ENCODE results near the gene BTBD18.

The BTBD18 gene

DNA sequence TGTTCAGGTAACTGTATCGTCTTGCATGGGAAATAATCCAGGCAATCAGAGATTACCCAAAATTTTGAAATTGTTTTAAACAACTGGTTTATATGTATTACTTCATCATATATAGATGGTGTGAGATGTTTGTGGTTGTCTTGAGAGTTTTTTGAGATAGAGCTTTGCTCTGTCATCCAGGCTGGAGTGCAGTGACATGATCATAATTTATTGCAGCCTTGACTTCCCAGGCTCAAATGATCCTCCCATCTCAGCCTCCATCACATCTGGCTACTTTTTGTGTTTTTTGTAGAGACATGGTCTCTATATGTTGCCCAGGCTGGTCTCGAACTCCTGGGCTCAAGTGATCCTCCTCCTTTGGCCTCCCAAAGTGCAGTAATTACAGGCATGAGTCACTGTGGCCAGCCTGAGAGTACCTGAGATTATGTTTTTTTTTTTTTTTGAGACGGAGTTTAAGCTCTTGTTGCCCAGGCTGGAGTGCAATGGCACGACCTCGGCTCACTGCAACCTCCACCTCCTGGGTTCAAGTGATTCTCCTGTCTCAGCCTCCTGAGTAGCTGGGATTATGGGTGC, 21.5 kb upstream of the BTBD18 start:
- DNase-seq: no peak

DNA sequence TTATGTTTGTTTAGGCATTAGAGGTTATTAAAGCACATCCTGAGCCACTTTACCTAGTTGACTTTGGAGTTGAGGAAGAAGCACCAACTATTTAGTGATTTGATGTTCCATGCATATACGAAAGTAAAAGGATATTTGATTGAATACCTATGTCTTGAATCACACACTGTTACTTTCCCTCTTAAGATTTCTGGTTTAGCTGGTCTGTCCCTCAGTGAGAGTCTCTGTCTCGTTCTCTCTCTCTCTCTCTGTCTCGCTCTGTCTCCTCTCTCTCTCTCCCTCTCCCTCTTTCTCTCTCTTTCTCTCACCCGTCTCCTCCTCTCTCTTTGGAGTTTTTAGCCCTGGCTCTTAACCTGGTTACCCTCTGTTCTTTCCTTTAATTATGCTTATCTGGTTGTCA, 20.9 kb upstream of the BTBD18 start:
- DNase-seq: no peak

DNA sequence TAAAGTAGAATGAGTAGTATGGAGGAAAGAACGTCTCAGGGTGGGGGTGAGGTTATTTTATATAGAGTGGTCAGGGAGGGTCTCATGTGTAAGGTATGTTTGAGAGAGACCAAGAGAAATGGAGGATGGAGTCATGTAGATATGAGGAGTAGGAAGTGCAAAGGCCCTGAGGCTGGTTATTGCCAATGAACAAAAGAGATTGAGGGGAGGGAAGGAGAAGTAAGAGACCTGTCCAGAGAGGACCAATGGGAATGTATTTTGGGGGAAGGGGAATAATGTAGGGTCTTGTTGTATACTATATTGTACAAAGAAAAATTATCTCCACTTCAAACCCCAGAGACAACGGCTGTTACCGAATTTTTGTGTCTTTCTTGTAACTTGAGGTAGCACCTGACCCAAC, 19.7 kb upstream of the BTBD18 start:
- DNase-seq: no peak

DNA sequence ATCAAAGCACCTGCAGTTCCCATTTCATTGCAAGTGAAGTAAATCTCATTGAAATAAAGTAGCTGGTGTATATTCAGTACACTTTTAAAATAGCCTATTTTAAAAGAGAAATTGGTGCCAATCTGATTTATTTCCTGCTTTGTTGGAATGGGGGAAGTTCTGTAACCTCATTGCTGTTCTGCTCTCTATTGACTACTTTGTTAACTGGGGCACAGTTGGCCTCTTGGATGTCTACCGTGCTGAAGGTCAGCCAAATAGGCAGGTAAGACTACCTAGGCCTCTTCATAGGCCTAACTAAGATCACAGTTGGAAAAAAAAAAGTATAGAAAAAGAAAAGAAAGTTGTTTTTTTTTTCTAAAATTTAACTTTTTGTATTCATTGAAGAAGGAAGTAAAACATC, 19.2 kb upstream of the BTBD18 start:
- DNase-seq: no peak

DNA sequence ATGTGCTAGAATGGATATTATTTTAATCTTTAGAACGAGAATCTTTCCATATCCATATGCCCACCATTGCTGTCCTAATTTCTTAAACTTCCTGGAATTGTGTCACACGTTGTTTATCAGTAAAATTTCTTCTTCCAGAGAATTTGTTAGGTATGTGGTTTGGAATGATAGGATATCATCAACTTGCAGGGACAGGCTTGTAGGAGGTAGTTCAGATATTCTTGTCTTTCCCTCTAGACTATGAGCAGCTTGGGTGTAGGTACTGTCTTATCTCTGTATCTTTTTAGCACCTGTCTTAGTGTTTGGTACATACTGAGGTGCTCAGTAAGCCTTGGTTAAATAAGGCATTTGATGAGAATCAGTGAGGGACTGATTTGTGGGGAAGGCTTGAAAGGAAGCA, 13.4 kb upstream of the BTBD18 start:
- DNase-seq: no peak

DNA sequence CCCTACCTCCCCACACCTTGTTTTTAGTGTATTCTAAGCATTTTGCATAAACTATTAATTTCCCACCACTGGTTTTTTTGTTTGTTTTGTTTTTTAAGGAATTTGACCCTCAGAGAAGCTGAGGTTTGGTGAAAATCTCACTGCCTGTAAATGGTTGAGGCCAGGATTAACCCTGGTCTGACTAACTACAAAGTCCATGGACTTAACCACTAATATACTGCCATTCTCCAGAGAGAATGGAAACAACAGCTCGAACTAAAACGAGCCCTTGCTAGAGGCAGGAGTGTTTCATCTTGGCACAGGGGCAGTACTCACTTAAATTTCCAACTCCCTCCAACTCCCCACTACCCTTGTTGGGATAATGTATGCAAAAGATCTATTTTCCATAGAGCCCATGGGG, 12.9 kb upstream of the BTBD18 start:
- no peak for DNase-seq

DNA sequence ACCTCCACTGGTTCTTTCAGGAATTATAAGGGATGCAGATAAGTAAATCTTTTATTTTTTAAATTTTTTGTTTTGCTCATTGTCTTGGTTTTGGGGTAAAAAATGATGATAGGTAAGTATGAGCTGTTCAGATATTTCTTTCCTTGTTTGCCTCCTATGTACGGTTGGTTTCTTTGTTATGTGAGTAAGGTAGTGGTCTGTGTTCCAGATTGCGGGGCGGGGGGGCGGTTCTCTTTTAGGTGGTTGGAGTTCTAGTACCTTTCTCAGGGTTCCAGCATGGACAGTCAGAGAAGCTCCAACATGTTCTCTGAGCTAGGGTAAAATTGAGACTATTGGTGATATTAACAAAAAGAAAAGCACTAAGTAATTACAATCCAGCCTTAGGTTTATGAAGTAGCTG, 12.4 kb upstream of the BTBD18 start:
- DNase-seq: no peak

DNA sequence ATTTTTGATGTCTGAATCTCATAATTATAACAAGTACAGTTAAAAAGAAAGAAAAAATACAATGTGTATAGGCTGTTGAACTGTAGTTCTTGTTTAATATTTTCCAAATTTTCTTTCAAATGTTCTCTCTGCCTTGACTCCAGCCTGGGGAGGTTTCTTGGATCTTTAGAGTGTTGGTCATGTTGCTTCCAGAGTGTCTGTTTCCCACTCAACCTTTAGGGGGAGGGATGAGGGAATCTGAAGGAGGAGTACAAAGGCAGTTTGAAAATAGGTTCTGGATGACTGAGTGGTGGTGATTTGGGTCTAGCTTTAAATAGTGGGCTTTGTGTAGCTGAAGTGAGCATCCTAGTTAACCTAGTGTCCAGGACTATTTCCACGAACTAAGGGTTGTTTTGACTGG, 11.9 kb upstream of the BTBD18 start:
- DNase-seq: no peak

DNA sequence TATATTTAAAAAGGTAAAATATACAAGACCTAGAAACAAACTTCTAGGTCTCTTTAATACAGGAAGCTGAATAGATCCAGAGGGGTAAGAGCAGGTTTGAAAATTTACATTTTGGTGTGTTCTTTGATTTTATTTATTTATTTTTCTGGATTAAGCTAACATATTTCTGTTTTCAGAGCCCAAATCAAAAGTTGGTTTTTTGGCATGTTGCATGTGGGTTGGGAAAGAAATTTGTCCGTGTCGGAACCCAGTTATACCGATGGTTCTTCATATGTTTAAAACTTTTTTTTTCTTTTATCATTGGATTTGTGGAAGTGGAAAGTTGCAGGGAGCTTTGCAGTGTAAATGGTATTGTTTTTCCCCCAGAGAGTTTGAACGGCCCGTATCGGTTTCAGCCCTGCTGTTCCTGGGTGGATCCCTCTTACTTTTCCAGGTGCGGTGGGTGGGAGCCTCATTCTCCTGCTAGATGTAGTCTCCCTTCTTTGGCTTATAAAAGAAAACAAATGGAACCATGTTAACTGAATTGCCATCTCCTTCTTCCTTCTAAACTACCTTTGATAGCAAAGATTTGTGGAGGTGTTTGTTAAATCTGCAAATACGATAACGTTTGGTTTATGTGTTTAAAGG, 10.7 kb upstream of the BTBD18 start:
- no peak for DNase-seq

DNA sequence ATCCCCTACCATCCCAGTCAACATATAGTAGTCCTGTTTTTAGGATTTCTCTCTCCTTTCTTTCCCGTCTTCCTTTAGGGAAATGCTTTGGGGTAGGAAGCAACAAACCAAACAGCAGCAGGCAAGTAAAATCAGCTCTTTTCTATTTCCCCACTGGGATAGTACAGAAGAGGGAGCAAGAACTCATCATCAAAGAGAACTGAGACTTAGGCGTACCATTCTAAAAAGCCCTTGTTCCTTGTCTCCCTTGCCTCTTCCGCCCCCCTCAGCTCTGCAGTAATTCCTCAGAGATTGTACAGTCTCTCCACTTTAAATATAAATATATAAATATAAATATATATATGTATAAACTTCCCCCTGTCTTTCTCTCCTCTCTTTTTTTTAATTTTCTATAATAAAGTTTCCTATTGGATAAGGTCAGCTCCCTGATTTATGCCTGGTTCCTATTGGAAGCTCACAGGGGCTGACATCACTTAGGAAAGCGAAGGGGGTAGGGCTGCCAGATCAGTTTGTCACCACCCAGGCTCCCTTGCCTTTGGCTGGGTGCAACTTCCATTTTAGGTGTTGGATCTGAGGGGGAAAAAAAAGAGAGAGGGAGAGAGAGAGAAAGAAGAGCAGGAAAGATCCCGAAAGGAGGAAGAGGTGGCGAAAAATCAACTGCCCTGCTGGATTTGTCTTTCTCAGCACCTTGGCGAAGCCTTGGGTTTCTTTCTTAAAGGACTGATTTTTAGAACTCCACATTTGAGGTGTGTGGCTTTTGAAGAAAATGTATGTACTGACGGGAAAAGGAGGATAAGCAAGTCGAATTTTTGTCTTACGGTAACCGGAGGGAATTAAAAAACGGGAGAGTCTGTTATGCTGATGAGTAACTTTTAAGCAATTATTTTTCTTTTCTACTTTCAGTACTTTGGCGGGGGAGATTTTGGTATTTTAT, 9.9 kb upstream of the BTBD18 start, which contains the start of gene CTNND1:
CTNND1 (plus strand) TSS at position 502 of the 934 bp plus-strand sequence. CDS start 29,677 bp downstream, outside the sequence.
- DNase-seq: no peak

DNA sequence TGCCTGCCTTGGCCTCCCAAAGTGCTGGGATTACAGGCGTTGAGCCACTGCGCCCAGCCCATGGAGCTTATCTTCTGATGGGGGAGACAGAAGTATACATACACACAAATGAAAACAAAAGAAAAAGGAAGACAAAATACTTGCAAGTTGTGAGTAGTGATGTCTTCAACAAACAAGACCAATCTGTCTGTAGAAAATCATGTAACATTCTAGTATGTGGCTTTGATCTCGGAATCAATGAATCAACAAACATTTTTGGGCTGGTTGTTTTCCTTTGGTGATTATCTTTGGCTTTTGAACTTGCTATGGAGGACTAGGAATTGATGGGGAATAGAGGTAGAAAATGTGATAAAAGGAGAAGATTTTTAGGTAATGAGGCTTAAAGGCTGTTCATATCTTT, 6.6 kb upstream of the BTBD18 start:
- DNase-seq: no peak

DNA sequence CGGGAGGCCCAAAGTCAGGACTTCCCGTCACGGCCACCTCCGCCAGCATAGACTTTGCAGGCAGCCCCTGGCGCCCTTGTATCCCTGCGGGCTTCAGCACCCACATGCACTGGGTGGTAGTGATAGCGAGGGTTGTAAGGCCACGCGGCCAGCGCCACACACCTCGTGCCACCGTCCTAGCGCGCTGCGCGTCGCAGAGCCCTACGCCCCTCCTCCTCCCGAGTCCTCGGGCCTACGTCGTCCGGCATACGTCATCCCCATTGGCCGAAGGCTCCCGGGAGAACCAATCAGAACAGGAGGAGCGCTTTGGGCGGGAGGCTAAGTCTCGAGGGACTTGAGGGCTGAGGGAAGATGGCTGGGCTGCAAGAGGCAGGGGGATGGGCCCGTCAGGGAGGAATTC, 1.3 kb upstream of the BTBD18 start:
- DNase-seq: no peak

DNA sequence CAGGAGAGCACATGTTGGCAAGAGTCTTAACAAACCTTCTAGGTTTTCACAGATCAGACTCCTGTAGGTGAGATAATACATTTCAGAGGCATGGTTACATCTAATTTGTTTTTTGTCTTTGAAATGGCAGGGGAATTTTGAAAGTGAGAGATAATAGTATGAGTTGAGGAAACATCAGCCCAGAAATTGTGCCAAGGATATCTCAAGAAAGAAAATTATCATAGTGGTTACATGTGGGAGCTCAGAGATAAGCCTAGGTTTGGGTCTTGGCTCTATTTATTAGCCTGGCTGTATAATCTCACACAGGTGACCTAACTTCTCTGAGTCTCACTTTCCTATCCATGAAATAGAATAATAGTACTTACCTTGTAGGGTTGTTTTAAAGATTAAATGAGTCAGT, 443 bp downstream of the BTBD18 start:
- DNase-seq: no peak

DNA sequence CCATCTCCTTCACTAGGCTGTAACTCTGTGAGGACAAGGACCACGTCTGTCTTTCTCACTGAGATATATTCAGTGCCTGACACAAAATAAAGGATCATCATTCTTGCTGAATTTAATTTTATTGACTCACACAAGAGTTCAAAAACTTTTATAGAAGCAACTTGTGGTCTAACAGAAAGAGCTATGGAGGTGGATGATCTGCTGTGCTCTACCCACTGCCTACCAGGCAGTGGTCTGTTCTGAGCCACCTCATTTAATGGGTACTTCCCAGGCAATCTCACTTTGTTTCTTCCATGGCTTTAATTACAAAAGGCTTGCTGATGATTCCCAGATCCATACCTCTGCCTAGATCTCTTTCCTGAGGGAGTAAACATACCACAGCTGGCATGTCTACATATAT, 4.7 kb downstream of the BTBD18 start:
- DNase-seq: no peak

DNA sequence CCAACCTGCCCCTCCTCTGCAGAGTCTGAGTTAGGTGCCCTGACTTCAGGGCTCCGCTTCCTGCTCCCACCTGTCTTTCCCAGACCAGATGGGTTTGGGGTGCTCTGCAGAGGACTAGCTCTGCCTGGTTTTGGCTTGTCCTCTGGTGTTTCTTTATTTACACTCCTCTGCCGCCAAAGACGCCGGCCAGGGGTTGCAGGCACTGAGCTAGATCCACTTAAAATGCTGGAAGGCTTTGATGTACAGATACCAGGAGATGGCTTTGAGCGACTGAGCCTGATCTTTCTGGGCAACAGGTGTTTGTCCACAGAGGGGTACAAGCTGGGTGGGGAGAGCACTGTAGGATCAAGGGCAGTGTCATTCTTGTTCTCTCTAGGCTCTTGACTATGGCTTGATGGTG, 6.4 kb downstream of the BTBD18 start:
- no peak for DNase-seq

DNA sequence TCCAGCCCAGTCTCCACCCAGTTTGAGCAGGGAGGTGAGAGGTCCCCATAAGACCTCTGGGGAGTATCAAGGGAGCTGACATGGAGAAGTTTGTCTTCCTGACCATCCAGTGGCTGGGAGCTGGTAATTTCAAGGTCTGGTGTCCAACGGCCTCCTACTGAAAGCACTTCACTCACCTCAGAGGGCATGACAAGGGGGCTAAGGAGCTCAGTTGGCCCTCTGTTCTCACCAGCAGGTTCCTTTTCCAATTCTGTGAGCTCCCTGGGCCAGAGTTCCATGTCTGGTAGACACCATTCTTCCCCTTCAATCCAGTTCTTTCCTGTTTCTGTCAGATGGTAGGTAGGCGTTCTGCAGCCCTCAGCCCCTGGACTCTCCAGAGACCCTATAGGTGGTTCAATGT, 7.3 kb downstream of the BTBD18 start:
- DNase-seq: no peak

DNA sequence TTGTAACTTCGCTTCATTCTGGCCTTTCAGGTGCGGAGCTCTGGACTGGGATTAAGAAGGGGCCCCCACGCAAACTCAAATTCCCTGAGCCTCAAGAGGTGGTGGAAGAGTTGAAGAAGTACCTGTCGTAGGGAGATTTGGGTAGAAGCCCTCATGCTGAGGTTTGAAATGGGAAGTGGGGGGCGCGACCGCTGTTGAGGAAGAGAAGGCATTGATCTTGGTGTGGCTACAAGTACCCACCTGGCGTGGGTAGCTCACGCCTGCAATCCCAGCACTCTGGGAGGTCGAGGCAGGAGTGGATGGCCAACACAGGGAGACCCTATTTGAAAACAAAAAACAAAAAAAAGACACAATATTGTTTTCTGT, 9.5 kb downstream of the BTBD18 start:
- DNase-seq: no peak

DNA sequence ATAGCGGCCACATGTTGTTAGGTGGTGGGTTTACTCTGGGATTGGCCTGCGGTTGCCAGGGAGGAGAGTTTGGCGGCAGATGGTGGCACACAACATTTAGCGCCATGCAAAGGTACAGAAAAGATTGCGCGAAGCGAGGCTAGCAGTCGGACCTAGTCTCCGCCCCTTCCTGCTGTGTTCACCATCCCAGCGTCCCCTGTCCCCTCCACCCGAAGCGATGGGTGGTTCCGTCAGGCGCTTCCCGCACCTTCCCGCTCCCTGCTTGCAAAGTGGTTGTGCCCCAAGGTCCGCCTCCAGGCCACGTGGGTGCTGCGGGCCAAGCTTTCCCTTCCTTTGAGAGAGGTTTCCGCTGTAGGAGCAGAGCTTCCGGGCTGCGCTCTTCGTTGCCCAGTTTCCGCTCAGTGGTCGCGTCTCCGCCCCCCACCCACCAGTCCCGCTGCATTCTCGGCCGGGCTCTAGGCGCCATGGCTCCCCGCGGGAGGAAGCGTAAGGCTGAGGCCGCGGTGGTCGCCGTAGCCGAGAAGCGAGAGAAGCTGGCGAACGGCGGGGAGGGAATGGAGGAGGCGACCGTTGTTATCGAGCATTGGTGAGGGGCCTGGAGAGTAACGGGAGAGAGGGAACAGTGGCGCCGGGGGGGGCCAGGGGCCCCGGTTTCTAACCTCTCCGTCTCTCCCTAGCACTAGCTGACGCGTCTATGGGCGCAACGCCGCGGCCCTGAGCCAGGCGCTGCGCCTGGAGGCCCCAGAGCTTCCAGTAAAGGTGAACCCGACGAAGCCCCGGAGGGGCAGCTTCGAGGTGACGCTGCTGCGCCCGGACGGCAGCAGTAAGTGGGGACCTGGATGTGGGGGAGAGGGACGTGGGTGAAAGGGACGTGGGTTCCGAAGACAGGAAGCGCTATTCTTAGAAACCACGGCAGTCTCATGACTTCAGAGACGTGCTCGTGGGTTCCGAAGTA, 10.2 kb downstream of the BTBD18 start, which contains the start of gene SELENOH:
SELENOH (plus strand) TSS at position 360 of the 955 bp plus-strand sequence; CDS start at position 465, 105 bp downstream.
- DNase-seq: peak; percentile 98

DNA sequence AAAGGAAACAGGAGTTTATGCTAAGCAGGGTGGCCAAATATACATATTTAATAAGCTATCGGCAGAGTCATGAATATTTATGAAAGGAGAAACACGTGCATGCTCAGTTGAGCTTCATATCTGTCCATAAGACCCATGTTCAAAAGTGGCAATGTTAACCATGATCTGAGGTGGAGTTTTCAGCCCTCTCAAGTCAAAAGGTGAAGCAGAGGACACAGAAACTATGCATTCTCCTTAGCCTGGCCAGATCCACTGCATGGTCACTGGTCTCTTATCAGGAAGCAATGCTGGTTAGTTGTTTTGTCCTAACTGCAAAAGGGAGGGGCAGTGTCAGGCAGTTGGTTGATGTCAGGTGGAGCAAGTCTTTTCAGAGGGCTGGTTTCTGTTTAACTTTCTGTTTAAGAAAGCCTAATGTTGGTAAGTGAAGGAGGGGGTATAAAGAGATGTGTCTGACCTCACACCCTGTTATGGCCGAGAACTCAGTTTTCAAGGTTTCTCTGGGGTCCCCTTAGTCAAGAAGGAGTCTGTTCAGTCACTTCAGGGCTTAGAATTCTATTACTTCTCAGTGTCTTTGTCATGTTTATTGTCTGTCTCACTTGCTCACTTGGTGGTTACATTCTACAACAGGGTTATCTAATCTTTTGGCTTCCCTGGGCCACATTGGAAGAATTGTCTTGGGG, 15.9 kb downstream of the BTBD18 start:
- no peak for DNase-seq

DNA sequence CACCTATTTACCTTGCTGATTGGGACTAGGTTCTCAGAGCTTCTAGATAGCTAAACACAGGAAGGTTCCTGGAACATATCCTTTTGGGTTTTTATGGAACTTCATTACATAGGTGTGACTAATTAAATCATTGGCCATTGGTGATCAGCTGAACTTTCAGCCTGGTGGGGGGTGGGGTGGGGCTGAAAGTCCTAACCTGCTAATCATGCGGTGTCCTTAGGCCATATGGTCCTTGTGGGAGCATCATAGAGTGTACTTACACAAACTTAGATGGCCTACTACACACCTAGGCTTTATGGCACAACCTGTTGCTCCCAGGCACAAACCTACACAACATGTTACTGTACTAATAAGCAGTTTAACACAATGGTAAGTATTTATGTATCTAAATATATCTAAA, 19.0 kb downstream of the BTBD18 start:
- no peak for DNase-seq

DNA sequence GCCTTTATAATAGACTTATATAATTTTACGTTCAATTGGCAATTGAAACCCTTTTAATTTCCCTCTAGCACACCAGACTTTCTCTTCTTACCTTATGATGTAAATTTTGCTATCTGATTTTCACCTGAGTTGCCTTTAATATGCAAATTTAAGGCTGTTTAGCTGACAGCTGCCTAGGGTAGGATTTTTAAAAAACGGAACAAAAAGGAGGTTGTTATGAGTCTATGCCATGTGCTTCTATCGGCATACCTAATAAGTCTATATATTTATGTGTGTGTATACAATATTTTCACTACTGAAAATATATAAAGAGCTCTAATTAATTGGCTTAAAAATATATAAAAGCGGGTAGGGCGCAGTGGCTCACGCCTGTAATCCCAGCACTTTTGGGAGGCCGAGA, 22.1 kb downstream of the BTBD18 start:
- DNase-seq: no peak

DNA sequence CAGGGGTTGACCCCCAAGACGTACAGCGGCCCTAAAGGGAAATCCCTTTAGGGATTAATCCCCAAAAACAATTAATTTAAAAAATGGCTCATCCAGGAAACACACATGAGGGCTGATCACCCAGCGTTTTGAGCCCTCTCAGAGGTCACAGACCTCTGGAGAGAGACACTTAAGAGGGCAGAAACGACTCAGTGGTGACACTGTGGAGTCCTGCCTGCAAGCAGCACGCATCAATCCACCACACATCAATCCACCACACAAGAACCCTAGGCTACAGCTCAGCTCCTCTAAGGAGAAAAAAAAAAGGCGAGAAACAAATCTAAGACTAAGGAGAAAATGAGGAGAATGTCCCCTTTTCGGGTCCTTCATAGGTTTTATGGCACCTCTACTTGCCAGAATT, 22.8 kb downstream of the BTBD18 start:
- no peak for DNase-seq
